Fibroblast of upper back skin (primary cell): ENCODE results near the gene PDLIM5.
"Not testable (repeated sequence)": the region's sequence is repeated elsewhere in the genome, so short reads cannot be mapped to it uniquely, and the experiment has no call there.

Experiments used
- DNase-seq: peaks from one replicate; pipeline ENCODE4 v3.0.0-alpha.2; 2013

PDLIM5 gene, protein sequence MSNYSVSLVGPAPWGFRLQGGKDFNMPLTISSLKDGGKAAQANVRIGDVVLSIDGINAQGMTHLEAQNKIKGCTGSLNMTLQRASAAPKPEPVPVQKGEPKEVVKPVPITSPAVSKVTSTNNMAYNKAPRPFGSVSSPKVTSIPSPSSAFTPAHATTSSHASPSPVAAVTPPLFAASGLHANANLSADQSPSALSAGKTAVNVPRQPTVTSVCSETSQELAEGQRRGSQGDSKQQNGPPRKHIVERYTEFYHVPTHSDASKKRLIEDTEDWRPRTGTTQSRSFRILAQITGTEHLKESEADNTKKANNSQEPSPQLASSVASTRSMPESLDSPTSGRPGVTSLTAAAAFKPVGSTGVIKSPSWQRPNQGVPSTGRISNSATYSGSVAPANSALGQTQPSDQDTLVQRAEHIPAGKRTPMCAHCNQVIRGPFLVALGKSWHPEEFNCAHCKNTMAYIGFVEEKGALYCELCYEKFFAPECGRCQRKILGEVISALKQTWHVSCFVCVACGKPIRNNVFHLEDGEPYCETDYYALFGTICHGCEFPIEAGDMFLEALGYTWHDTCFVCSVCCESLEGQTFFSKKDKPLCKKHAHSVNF

DNA sequence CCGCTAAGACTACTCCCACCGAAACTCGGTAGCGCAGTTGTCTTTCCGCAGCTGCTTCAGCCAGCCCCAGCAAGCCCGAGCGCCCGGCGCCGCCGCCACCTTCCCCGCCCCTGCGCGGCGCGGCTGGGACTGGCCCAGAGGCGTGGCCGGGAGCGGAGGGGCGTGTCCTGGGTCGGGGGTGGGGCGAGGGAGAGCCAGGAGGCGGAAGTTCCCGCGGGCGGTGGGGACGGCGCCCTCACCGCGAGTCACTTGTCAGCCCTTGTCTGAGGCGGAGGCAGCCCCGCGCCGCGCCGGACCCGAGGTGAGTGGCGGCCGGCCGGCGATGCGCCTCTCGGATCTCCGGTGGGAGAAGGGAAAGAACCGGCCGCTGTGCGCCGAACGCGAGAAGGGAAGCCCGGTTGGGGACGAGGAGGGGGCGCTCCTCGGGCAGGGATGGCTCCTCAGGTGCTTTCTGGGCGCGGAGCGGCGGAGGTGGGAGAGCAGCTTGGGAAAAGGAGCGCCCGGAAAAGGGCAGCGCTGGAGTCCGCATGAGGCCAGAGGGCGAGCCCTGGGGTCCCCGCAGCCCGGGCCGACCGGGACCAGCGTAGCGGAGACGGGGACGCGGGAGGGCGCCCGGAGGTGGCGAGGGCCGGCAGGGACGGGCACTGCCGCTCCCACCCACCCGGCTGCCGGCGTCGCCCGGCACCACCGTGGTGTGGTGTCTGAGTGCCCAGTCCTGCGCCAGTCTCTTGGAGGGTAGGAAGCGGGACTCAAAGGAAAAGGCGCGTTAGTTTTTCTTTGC, at the start of gene PDLIM5:
Gene PDLIM5 (plus strand): TSS at position 248 of the 781 bp plus-strand sequence. CDS start 3,347 bp downstream, outside the sequence.
- peak; percentile 88 for DNase-seq

GRCh38 chr4:94402439-94402838, 49.3 kb upstream of the PDLIM5 start:
- DNase-seq = not testable (repeated sequence)

- DNase-seq = no peak
Measured at GRCh38 chr4:94403751-94404150, 48.0 kb upstream of the PDLIM5 start.

- peak; percentile 81 for DNase-seq
Measured at GRCh38 chr4:94406668-94407437, 44.9 kb upstream of the PDLIM5 start.

DNA sequence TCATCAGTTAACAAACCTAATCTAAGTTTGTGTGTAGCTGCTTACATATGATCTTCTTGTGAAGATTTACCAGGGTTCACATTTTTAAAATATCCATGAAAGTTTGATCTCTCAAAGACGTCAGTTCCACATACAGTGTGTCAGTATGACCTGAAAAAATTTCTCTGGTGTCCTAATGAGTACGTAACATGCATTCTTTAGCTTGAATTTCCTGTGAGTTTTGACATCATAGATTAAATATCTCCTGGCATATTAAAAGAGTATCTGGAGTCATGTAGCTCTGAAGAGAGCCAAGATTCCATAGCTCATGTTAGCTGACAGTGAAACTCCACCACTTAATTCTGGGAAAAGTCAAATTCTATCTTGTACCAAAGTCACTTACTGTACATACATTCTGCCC, 43.9 kb upstream of the PDLIM5 start:
- peak; percentile 59 for DNase-seq

GRCh38 chr4:94408549-94409374, 43.0 kb upstream of the PDLIM5 start:
- DNase-seq = peak; percentile 65

GRCh38 chr4:94409375-94409679, 42.4 kb upstream of the PDLIM5 start:
- DNase-seq = no peak

DNA sequence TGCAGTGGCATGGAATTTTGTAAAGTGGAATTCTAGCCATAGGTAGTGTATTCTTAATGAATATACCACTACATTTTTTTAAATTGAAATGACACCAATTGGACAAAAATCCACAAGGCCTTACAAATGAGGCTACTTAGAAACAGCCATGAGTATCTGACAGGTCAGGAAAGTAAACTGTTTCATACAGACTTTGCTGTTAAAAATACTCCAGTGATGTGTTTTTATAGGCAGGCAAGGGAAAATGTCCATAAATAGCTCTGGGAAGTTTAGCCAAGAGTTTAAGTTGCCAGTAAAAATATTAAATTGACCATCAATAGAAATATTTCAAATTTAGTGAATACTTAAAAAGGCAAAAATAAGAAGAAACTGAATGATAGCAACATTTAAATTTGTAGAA, 41.8 kb upstream of the PDLIM5 start:
- DNase-seq = peak; percentile 35

DNA sequence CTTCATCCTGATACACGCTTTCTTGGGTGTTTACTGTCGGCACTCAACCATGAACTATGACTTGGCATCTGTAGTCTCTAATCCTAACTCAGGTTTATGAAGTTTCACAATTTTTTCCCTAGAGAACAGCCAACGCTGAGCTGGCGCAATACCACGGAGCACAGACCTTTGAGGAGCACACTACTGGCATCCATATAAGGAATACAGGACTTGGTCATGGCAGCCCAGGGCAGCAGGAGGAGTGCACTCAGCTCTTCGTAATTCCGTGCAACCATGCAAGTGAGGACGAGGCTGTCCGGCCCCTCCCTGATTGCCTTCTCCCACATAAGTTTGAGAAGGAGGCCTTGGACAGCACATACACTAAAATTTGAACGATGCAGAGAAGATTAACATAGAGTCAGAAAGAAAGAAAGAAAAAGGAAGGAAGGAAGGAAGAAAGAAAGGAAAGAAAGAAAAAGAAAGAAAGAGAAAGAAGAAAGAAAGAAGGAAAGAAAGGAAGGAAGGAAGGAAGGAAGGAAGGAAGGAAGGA, 41.0 kb upstream of the PDLIM5 start:
- peak; percentile 56 for DNase-seq

- no peak for DNase-seq
Measured at GRCh38 chr4:94411296-94411695, 40.4 kb upstream of the PDLIM5 start.

DNA sequence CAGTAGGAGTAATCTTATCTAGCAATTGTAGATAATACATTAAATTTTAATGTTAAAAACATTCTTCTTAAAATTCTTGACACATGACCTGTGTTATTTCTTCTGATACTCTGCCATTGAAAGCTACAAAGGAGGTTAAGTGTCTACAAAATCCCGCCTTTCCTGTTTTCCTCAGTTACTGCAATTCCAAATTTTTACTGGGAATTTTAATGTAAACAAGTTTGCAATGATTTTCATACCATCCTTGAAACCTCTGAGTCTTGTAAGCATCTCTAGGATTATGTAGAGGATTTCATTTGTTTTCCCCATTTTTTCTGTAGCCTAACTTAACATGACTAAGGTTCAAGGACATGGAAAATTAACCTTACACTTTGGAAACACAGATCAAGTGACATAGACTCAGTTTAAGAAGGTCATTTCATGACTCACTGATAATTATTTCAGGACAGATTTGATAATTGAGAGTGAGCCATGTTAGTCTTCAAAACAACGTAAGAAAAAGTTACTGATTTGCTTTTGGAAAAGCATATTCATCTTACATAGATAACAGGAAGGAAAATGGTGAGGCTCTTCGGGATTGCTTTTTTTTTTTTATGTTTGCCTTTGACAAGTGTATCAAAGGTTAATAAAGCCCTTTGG, 39.6 kb upstream of the PDLIM5 start:
- no peak for DNase-seq

DNA sequence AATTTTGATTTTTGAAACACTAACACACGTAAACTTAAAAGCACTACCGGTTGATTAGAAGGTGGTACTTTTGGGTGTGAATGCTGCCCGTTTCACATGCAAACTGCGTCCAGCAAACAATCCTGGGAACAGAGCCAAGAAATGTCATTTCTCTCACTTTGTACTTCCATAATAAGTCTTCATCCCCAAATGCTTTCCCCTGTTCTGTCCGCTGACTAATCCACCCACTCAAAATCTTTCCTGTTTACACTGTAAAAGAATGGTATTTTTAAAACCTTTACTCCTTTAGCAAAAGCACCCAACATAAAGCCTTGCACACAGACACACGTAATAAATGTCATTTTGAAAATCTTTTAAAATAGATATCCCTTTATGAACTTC, 39.1 kb upstream of the PDLIM5 start:
- peak; percentile 69 for DNase-seq

DNA sequence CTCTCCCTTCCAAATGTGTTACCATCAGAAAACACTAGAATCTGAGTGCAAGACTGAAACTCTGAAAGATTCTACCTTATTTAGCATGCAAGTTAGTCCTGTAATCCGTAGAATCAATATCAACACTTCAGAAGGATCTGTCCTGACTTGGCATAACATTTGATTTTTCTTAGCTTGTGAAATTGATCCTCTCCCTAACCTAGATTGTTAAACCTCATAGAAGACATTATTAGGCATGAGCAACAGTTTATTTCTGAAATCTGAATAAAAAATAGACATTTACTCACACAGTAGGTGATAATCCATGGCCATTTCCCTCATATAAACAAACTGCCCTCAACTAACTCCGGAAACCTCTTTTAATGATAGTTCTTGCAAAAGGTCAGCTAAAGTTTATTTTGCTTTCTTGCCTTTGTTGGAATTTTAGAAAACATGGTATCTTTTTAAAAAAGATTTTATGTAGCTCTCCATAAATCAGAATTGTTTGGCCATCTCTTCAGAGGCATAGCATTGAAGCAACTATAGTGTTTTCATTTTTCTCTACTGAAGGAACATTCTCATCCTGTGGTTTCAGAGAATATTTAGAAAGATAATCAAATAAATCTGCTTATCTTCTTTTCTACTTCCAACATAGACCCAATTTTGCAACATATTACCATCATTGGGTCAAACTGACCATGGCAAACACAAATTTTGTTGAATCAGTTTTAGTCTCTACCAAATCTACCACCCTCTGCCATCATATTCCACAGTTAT, 38.5 kb upstream of the PDLIM5 start:
- peak; percentile 10 for DNase-seq

GRCh38 chr4:94414907-94415306, 36.8 kb upstream of the PDLIM5 start:
- no peak for DNase-seq

GRCh38 chr4:94415448-94415847, 36.3 kb upstream of the PDLIM5 start:
- no peak for DNase-seq

- no peak for DNase-seq
Measured at GRCh38 chr4:94416335-94416734, 35.4 kb upstream of the PDLIM5 start.

- no peak for DNase-seq
Measured at GRCh38 chr4:94416981-94417380, 34.8 kb upstream of the PDLIM5 start.

DNA sequence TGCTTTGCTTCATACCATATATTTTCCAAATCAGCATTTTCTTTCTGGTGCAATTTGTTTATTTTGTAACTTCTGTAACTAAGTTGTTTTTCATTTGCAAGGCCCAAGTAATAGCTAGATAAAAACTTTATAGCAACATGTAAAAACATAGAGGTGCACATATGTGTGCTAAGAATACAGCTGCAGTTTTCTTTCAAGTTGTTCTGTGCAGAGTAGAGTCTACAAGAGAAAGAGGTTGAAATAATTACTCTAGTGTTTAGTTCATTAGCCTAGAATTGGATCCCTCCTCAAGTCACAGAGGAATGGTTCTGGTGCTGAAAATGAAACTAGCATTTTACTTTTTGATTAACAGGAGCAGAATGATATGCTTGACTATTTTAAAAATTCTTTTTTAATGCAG, 32.2 kb upstream of the PDLIM5 start:
- no peak for DNase-seq

DNA sequence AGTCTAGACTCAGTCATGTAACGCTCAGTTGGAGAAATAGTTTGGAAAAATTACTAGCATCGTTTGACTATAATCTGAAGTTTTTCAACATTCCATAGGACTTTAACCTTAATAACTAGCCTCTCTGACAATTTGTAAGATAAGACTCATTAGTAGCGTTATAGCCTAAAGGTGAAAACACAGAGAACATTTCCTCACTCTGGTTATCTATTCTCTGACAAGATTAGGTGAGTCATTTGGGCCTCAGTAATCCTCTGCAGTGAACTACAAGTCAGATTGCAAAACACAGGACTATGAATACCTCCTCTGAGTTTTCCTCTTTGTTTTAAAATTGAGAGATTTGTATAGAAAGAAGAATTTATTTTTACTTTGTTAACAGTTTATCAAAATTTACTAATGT, 31.8 kb upstream of the PDLIM5 start:
- DNase-seq = peak; percentile 38

DNA sequence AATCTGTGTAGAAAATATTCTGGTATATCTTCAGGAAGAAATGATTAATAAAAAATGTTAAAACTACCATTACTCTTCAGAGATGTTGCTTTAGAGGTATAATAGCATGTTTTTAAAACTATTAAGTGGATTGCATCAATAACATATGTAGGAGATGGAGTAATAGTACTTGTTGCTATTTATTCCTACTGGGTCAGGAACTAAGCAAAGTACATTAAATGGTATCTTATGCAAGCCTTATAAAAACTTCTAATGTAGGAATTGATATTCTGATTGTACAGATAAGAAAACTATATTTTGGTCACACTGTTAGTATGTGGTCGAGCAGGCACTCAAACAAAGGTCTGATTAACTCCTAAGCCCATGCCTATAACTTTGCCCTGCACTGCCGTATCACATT, 31.4 kb upstream of the PDLIM5 start:
- no peak for DNase-seq

DNA sequence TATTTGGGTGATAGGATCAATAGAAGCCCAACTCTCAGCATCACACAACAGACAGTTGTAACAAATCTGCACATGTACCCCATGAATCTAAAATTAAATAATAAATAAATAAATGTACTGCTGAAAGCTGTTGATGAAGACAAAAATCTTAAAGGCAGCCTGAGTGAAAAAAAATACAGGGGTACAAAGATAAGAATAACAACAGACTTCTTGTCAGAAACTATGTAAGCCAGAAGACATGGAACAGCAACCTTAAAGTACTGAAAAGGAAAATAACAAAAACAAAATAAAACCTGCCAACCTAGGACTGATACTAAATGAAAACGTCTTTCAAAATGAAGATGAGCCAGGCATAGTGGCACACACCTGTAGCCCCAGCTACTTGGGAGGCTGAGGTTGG, 25.0 kb upstream of the PDLIM5 start:
- no peak for DNase-seq
